Duodenal mucosa (tissue), 2 donors: Measurements from ENCODE around the gene ALKBH2.

Experiments used
- H3K27ac ChIP-seq: one replicate; pipeline ENCODE4 v1.7.0; 2013; ENCODE audit warnings: low read depth, low read length
- H3K27me3 ChIP-seq, 2 donors: one replicate each; pipeline ENCODE4 v1.7.0; 2013; ENCODE audit warnings: low read length in 2 of 2, control low read depth in 1 of 2; ENCODE audit not compliant: insufficient read depth in 2 of 2, control insufficient read depth in 1 of 2
- H3K36me3 ChIP-seq, 2 donors: one replicate each; pipeline ENCODE4 v1.7.0; 2013; ENCODE audit warnings: low read length in 2 of 2, control low read depth in 1 of 2; ENCODE audit not compliant: insufficient read depth in 2 of 2, control insufficient read depth in 1 of 2
- H3K4me1 ChIP-seq, 2 donors: one replicate each; pipeline ENCODE4 v1.7.0; 2013; ENCODE audit warnings: low read length in 2 of 2, control low read depth in 1 of 2; ENCODE audit not compliant: insufficient read depth in 2 of 2, control insufficient read depth in 1 of 2
- H3K4me3 ChIP-seq, 2 donors: one replicate each; pipeline ENCODE4 v1.7.0; 2013; ENCODE audit warnings: low read length in 2 of 2, low read depth in 1 of 2
- H3K9ac ChIP-seq, 2 donors: one replicate each; pipeline ENCODE4 v1.7.0; 2013; ENCODE audit warnings: low read length in 2 of 2, low read depth in 1 of 2
- H3K9me3 ChIP-seq, 2 donors: one replicate each; pipeline ENCODE4 v1.7.0; 2013; ENCODE audit warnings: low read length in 2 of 2, control low read depth in 1 of 2; ENCODE audit not compliant: control insufficient read depth in 1 of 2

The ALKBH2 gene

GRCh38 chr12:109099431-109100020 lies 6.3 kb upstream of the ALKBH2 start:
- no peak overlapping the region for H3K27ac ChIP-seq
- H3K27me3 ChIP-seq, result no peaks in the 10 kb centered on the region
- H3K9ac ChIP-seq, result peak overlapping the region; percentile 73 to 74
- peaks cover 14 to 28% of the 10 kb centered on the region in 2 donors for H3K36me3 ChIP-seq
- no peaks in the 10 kb centered on the region for H3K9me3 ChIP-seq
- peak overlapping the region; percentile 21 to 95 for H3K4me3 ChIP-seq
- H3K4me1 ChIP-seq, result peaks cover 16 to 21% of the 10 kb centered on the region in 2 donors

- H3K9ac ChIP-seq, result peak overlapping the region; percentile 73 to 74
- peaks cover 8 to 21% of the 10 kb centered on the region in 2 donors for H3K36me3 ChIP-seq
- H3K27ac ChIP-seq, result peak overlapping the region; percentile 71
- H3K9me3 ChIP-seq, result no peaks in the 10 kb centered on the region
- H3K4me3 ChIP-seq, result peak overlapping the region; percentile 87 to 95
- no peaks in the 10 kb centered on the region for H3K27me3 ChIP-seq
- H3K4me1 ChIP-seq, result peaks cover 16 to 22% of the 10 kb centered on the region in 2 donors
These were observed 5.4 kb upstream of the ALKBH2 start for GRCh38 chr12:109098651-109099050.

- Histone ChIP-seq H3K36me3 (peaks cover 4 to 16% of the 10 kb centered on the region in 2 donors), H3K27ac (peak overlapping the region; percentile 71), H3K9ac (peak overlapping the region; percentile 73 to 74), H3K4me1 (peaks cover 16 to 26% of the 10 kb centered on the region in 2 donors), H3K27me3 (no peaks in the 10 kb centered on the region), H3K4me3 (peak overlapping the region; percentile 87 to 95), H3K9me3 (no peaks in the 10 kb centered on the region)
These were observed 4.9 kb upstream of the ALKBH2 start for GRCh38 chr12:109098183-109098604.

- Histone ChIP-seq H3K27ac (peak within 1 kb of the TSS; percentile 71), H3K9me3 (no peaks in the 10 kb centered on the region), H3K4me3 (peak within 1 kb of the TSS; percentile 87 to 95), H3K36me3 (peaks cover 3 to 12% of the 10 kb centered on the region in 2 donors), H3K9ac (peak within 1 kb of the TSS; percentile 73 to 74), H3K27me3 (no peaks in the 10 kb centered on the region), H3K4me1 (peaks cover 22 to 32% of the 10 kb centered on the region in 2 donors)
These were observed 4.3 kb upstream of the ALKBH2 start, which contains the start of gene UNG for GRCh38 chr12:109097435-109098182. UNG (plus strand) TSS chr12:109097597; CDS start chr12:109097680, 83 bp downstream.

GRCh38 chr12:109097140-109097434 lies 3.8 kb upstream of the ALKBH2 start:
- H3K4me3 ChIP-seq, result peak overlapping the region in 1 of 2 donors; percentile 58
- no peak overlapping the region for H3K9ac ChIP-seq
- H3K9me3 ChIP-seq, result no peaks in the 10 kb centered on the region
- peaks cover 27 to 37% of the 10 kb centered on the region in 2 donors for H3K4me1 ChIP-seq
- peaks cover 3 to 7% of the 10 kb centered on the region in 2 donors for H3K36me3 ChIP-seq
- no peak overlapping the region for H3K27ac ChIP-seq
- no peaks in the 10 kb centered on the region for H3K27me3 ChIP-seq

GRCh38 chr12:109092497-109093021 lies 713 bp downstream of the ALKBH2 start:
- Histone ChIP-seq H3K4me1 (peaks cover 16 to 27% of the 10 kb centered on the region in 2 donors), H3K9me3 (no peaks in the 10 kb centered on the region), H3K27me3 (no peaks in the 10 kb centered on the region), H3K4me3 (peak overlapping the region; percentile 78 to 88), H3K36me3 (peaks cover 5 to 15% of the 10 kb centered on the region in 2 donors), H3K9ac (peak overlapping the region; percentile 61 to 88), H3K27ac (no peak overlapping the region)

- H3K27ac ChIP-seq, result no peak overlapping the region
- H3K9me3 ChIP-seq, result no peaks in the 10 kb centered on the region
- H3K9ac ChIP-seq, result no peak overlapping the region
- no peaks in the 10 kb centered on the region for H3K27me3 ChIP-seq
- H3K4me3 ChIP-seq, result no peak overlapping the region
- H3K36me3 ChIP-seq, result peaks cover 15 to 24% of the 10 kb centered on the region in 2 donors
- H3K4me1 ChIP-seq, result peaks cover 22 to 32% of the 10 kb centered on the region in 2 donors
These were observed 3.6 kb downstream of the ALKBH2 start for GRCh38 chr12:109089683-109090082.

GRCh38 chr12:109088818-109089217 lies 4.5 kb downstream of the ALKBH2 start:
- Histone ChIP-seq H3K4me1 (peaks cover 22 to 32% of the 10 kb centered on the region in 2 donors), H3K4me3 (no peak overlapping the region), H3K9ac (no peak overlapping the region), H3K36me3 (peaks cover 15 to 29% of the 10 kb centered on the region in 2 donors), H3K9me3 (no peaks in the 10 kb centered on the region), H3K27ac (no peak overlapping the region), H3K27me3 (no peaks in the 10 kb centered on the region)

GRCh38 chr12:109087250-109087649 lies 6.0 kb downstream of the ALKBH2 start:
- no peak overlapping the region for H3K27ac ChIP-seq
- peaks cover 7 to 23% of the 10 kb centered on the region in 2 donors for H3K4me1 ChIP-seq
- no peak overlapping the region for H3K4me3 ChIP-seq
- H3K9ac ChIP-seq, result no peak overlapping the region
- no peaks in the 10 kb centered on the region for H3K9me3 ChIP-seq
- peaks cover 30 to 45% of the 10 kb centered on the region in 2 donors for H3K36me3 ChIP-seq
- H3K27me3 ChIP-seq, result no peaks in the 10 kb centered on the region

GRCh38 chr12:109085590-109085989 lies 7.7 kb downstream of the ALKBH2 start:
- Histone ChIP-seq H3K27me3 (no peaks in the 10 kb centered on the region), H3K9ac (no peak overlapping the region)

More at GRCh38 chr12:109085590-109085989, 7.7 kb downstream of the ALKBH2 start:
- Histone ChIP-seq H3K4me1 (peaks cover 0 to 17% of the 10 kb centered on the region in 2 donors), H3K4me3 (no peak overlapping the region), H3K9me3 (no peaks in the 10 kb centered on the region), H3K27ac (no peak overlapping the region), H3K36me3 (peaks cover 36 to 57% of the 10 kb centered on the region in 2 donors)
